Measurements from ENCODE around the gene TDRD1.
"Not testable (repeated sequence)": the region's sequence is repeated elsewhere in the genome, so short reads cannot be mapped to it uniquely, and the experiment has no call there.

The TDRD1 gene, protein sequence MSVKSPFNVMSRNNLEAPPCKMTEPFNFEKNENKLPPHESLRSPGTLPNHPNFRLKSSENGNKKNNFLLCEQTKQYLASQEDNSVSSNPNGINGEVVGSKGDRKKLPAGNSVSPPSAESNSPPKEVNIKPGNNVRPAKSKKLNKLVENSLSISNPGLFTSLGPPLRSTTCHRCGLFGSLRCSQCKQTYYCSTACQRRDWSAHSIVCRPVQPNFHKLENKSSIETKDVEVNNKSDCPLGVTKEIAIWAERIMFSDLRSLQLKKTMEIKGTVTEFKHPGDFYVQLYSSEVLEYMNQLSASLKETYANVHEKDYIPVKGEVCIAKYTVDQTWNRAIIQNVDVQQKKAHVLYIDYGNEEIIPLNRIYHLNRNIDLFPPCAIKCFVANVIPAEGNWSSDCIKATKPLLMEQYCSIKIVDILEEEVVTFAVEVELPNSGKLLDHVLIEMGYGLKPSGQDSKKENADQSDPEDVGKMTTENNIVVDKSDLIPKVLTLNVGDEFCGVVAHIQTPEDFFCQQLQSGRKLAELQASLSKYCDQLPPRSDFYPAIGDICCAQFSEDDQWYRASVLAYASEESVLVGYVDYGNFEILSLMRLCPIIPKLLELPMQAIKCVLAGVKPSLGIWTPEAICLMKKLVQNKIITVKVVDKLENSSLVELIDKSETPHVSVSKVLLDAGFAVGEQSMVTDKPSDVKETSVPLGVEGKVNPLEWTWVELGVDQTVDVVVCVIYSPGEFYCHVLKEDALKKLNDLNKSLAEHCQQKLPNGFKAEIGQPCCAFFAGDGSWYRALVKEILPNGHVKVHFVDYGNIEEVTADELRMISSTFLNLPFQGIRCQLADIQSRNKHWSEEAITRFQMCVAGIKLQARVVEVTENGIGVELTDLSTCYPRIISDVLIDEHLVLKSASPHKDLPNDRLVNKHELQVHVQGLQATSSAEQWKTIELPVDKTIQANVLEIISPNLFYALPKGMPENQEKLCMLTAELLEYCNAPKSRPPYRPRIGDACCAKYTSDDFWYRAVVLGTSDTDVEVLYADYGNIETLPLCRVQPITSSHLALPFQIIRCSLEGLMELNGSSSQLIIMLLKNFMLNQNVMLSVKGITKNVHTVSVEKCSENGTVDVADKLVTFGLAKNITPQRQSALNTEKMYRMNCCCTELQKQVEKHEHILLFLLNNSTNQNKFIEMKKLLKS

DNA sequence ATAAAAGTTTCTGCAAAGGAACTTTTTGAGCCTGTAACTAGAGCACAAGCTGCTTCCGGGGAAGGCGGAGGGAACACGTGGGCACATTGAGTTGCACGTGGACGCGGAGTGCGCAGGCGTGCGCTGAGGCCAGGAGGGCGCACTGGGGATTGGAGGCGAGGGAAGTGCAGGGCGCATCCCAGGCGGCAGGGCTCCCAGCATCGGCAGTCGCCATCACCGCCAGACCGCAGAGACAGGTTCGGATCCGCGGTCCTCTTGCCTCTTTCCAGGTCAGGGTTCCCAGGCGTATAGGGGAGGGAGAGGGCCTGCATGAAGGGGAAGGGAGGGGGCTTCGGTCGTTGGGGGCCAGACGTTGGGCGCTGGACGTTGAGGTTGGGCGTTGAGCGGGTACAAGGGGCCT lies at the start of gene TDRD1:
TSS of gene TDRD1 (plus strand) at position 206 of the 400 bp plus-strand sequence. CDS start 8,479 bp downstream, outside the sequence.
- no peaks in the 10 kb centered on the region for H3K36me3 Mint-ChIP-seq (ENCODE audit: low read depth)
- no peak within 1 kb of the TSS for H3K27ac Mint-ChIP-seq
- H3K9me3 Mint-ChIP-seq, result no peaks in the 10 kb centered on the region
- no peak within 1 kb of the TSS for H3K4me3 Mint-ChIP-seq
- peaks cover 11% of the 10 kb centered on the region for H3K4me1 Mint-ChIP-seq (ENCODE audit: low read depth)
- no peaks in the 10 kb centered on the region for H3K27me3 Mint-ChIP-seq

DNA sequence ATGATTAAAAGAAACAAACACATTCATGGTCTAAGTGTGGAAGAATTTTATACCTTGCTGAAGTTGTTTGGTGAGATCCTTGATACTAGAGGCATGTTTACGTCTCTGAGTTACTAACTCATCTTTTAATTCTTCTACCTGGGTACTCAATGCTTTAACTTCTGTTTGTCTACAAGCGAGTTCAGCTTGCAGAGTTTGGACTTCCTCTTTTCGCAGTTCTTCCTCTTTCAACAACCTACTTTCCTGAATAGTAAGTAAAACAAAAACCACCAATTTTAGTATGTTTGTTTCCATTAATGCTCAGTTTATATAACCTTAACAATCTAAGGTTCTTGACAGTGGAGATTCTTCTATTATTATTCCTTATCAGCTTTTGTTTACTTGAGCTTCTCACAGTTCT lies 48.1 kb upstream of the TDRD1 start:
- H3K36me3 Mint-ChIP-seq (ENCODE audit: low read depth), result peaks cover 60% of the 10 kb centered on the region
- H3K27me3 Mint-ChIP-seq, result no peaks in the 10 kb centered on the region

DNA sequence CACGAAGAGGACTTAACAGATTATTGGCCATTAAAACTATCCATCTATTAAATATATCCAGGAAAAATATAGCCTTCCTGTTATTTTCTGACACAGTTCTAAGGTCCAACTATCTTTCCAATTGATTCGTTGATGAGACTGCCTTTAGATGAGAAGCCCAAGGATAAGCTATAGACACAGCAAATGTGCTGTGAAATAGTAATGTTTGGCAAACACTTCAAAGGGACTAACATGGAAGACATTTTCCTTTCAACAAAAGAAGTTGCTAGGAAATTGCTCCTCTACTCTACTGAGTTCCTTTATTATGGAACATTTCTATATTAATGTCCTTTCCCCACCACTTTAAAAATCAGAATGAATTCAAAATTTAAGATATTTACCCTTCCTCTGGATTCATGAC lies 43.7 kb upstream of the TDRD1 start:
- Mint-ChIP-seq H3K27ac (no peak overlapping the region), H3K9me3 (no peaks in the 10 kb centered on the region), H3K36me3 (ENCODE audit: low read depth) (peaks cover 57% of the 10 kb centered on the region), H3K4me1 (ENCODE audit: low read depth) (no peaks in the 10 kb centered on the region), H3K27me3 (no peaks in the 10 kb centered on the region), H3K4me3 (no peak overlapping the region)

More for the DNA sequence above, 48.1 kb upstream of the TDRD1 start:
- Mint-ChIP-seq H3K4me3 (no peak overlapping the region), H3K4me1 (ENCODE audit: low read depth) (no peaks in the 10 kb centered on the region), H3K27ac (no peak overlapping the region), H3K9me3 (no peaks in the 10 kb centered on the region)

DNA sequence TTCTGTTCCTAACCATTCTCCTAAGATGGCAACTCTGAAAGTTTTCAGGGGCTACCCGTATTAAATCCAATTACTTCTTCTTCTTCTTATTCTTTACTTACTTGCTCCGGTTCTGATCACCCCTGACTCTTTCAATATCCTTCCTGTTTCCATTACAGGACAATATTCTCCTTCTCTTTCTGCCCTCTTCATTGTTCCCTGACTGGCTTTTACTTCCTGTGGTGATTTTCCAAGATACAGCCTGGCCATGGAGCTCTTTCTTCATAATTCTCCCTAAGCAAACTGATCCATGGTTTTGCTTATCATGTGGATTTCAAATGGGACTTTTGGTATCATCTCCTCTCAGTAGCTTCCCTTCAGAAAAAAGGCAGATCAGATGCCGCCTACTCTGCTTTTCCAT lies 40.6 kb upstream of the TDRD1 start:
- no peaks in the 10 kb centered on the region for H3K9me3 Mint-ChIP-seq
- no peak overlapping the region for H3K27ac Mint-ChIP-seq
- H3K36me3 Mint-ChIP-seq (ENCODE audit: low read depth), result peaks cover 54% of the 10 kb centered on the region
- H3K4me1 Mint-ChIP-seq (ENCODE audit: low read depth), result no peaks in the 10 kb centered on the region
- no peaks in the 10 kb centered on the region for H3K27me3 Mint-ChIP-seq
- no peak overlapping the region for H3K4me3 Mint-ChIP-seq

DNA sequence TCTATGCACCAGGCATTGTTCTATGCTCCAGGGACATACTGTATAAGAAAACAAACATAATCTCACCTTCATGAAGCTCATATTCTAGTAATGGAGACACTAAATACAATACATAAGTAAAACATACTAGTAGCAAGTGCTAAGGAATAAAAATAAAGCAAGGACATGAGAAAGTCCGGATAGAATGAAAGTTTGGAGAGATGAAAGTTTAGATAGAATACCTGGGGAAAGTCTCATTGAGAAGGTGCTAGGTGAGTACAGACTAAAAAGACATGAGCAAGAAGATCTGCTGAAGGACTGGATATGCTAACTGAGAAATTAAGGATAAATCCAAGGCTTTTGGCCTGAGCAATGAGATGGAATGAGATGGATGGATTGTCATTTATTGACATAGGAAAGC lies 39.1 kb upstream of the TDRD1 start:
- no peaks in the 10 kb centered on the region for H3K9me3 Mint-ChIP-seq
- no peak overlapping the region for H3K27ac Mint-ChIP-seq
- no peaks in the 10 kb centered on the region for H3K27me3 Mint-ChIP-seq
- H3K36me3 Mint-ChIP-seq (ENCODE audit: low read depth), result peaks cover 49% of the 10 kb centered on the region
- no peak overlapping the region for H3K4me3 Mint-ChIP-seq
- no peaks in the 10 kb centered on the region for H3K4me1 Mint-ChIP-seq (ENCODE audit: low read depth)

DNA sequence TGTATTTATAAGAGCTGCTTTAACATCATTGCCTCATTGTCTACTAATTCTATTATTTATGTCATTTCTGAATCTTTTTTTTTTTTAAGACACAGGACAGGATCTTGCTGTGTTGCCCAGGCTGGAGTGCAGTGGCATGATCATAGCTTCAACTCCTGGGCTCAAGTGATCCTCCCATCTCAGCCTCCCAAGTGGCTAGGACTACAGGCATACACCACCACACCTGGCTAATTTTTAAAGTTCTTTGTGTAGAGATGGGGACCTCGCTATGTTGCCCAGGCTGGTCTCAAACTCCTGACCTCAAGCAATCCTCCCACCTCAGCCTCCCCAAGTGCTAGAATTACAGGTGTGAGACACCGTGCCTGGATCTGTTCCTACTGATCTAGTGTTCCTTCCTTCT lies 38.3 kb upstream of the TDRD1 start:
- H3K4me3 Mint-ChIP-seq; H3K27ac Mint-ChIP-seq; H3K9me3 Mint-ChIP-seq; H3K4me1 Mint-ChIP-seq (ENCODE audit: low read depth); H3K27me3 Mint-ChIP-seq: not testable (repeated sequence)
- H3K36me3 Mint-ChIP-seq (ENCODE audit: low read depth), result peaks cover 54% of the 10 kb centered on the region

DNA sequence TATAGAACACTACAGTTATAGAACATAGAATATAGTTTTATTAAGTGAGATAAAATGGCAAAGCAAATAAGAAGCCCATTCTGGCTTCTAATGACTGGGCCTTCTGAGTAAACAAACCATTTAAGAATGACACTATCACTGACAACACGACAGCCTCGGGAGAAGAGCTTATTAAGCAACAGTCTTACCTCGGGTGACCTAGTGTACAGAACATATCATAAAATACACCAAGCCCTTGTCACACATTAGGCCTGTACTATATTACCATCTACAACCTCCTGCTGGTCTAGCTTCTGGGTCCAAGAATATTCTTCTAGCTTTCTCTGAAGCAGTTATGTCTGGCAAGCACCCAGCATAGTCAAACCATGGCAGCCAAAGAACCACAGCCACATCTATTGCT lies 37.1 kb upstream of the TDRD1 start:
- Mint-ChIP-seq H3K36me3 (ENCODE audit: low read depth) (peaks cover 47% of the 10 kb centered on the region), H3K9me3 (no peaks in the 10 kb centered on the region)

DNA sequence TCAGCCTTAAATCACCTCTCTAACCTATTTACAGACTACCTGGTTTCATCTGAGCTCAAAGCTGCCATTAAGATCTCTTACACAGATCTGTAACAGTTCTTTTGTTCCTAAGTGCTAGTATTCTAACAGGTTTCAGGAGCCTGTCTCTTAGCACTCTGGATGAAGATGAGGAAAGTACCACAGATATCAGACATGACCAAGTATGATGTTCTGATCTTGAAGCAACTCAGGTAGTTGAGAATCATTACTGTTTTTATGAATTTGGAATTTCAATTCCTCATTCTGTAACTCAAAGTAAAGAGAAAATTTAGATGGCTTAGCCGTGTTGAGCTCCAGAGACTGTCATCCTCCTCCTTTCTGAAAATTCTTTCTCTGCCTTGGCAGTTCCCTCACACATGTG lies 36.0 kb upstream of the TDRD1 start:
- no peaks in the 10 kb centered on the region for H3K9me3 Mint-ChIP-seq
- H3K4me1 Mint-ChIP-seq (ENCODE audit: low read depth), result no peaks in the 10 kb centered on the region
- peaks cover 56% of the 10 kb centered on the region for H3K36me3 Mint-ChIP-seq (ENCODE audit: low read depth)
- H3K4me3 Mint-ChIP-seq, result no peak overlapping the region
- no peaks in the 10 kb centered on the region for H3K27me3 Mint-ChIP-seq
- H3K27ac Mint-ChIP-seq, result no peak overlapping the region

More for the DNA sequence above, 37.1 kb upstream of the TDRD1 start:
- H3K4me1 Mint-ChIP-seq (ENCODE audit: low read depth), result no peaks in the 10 kb centered on the region
- H3K27me3 Mint-ChIP-seq, result no peaks in the 10 kb centered on the region
- H3K4me3 Mint-ChIP-seq, result no peak overlapping the region
- H3K27ac Mint-ChIP-seq, result no peak overlapping the region

DNA sequence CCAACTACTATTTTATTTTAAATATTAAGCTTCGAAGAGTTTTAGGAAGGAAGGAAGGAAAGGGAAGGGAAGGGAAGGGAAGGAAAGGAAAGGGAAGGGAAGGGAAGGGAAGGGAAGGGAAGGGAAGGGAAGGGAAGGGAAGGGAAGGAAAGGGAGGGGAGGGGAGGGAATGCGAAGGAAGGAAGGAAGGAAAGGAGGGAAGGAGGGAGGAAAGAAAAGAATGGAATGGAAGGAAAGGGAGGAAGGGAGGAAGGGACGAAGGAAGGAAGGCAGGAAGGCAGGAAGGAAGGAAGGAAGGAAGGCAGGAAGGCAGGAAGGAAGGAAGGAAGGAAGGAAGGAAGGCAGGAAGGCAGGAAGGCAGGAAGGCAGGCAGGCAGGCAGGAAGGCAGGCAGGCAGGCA lies 29.7 kb upstream of the TDRD1 start:
- not testable (repeated sequence) for H3K4me3 Mint-ChIP-seq; H3K27me3 Mint-ChIP-seq; H3K4me1 Mint-ChIP-seq (ENCODE audit: low read depth); H3K27ac Mint-ChIP-seq; H3K9me3 Mint-ChIP-seq
- H3K36me3 Mint-ChIP-seq (ENCODE audit: low read depth), result peaks cover 60% of the 10 kb centered on the region

DNA sequence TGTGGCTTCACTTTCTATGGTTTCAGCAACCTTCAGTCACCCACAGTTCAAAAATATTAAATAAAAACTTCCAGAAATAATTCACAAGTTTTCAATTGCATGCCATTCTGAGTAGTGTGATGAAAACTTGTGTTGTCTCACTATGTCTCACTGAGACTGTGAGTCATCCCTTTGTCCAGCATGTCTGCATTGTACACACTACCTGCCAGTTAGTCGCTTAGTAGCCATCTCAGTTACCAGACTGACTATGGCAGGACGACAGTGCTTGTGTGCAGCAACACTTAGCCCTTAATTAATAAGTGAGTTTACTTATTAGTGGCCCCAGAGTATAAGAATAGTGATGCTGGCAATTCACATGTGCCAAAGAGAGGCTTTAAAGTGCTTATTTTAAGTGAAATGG lies 27.7 kb upstream of the TDRD1 start:
- Mint-ChIP-seq H3K4me3 (no peak overlapping the region), H3K27ac (no peak overlapping the region), H3K9me3 (no peaks in the 10 kb centered on the region)

DNA sequence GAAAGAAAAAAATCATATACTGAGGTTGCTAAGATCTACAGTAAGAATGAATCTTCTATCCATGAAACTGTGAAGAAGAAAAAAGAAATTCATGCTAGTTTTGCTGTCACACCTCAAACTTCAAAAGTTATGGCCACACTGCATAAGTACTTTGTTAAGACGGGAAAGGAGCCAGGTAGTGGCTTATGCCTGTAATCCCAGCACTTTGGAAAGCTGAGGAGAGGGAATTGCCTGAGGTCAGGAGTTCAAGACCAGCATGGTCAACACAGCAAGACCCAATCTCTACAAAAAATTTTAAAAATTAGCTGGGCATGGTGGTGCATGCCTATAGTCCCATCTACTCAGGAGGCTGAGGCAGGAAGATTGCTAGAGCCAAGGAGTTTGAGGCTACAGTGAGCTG lies 27.3 kb upstream of the TDRD1 start:
- no peak overlapping the region for H3K27ac Mint-ChIP-seq
- no peaks in the 10 kb centered on the region for H3K27me3 Mint-ChIP-seq
- no peak overlapping the region for H3K4me3 Mint-ChIP-seq
- peaks cover 57% of the 10 kb centered on the region for H3K36me3 Mint-ChIP-seq (ENCODE audit: low read depth)
- H3K9me3 Mint-ChIP-seq, result no peaks in the 10 kb centered on the region
- H3K4me1 Mint-ChIP-seq (ENCODE audit: low read depth), result peaks cover 9% of the 10 kb centered on the region

More for the DNA sequence above, 27.7 kb upstream of the TDRD1 start:
- peaks cover 53% of the 10 kb centered on the region for H3K36me3 Mint-ChIP-seq (ENCODE audit: low read depth)
- peaks cover 9% of the 10 kb centered on the region for H3K4me1 Mint-ChIP-seq (ENCODE audit: low read depth)
- no peaks in the 10 kb centered on the region for H3K27me3 Mint-ChIP-seq

DNA sequence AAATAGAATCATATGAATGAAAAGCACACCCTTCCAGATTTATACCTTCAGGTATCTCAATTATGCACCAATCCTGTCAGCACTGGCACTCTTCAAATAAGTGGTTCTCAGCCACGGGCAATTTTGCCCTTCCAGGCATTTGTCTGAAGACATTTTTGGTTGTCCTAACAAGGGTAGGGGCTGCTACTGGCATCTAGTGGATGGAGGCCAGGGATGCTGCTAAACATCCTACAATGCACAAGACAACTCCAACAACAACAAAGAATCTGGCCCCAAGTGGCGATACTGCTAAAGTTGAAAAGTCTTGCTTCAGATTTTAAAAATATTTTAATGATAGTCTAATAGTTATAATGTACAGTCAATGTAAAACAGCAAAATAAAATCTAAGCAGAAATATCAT lies 21.2 kb upstream of the TDRD1 start:
- no peak overlapping the region for H3K4me3 Mint-ChIP-seq
- H3K36me3 Mint-ChIP-seq (ENCODE audit: low read depth), result peaks cover 37% of the 10 kb centered on the region
- H3K4me1 Mint-ChIP-seq (ENCODE audit: low read depth), result peaks cover 18% of the 10 kb centered on the region
- H3K27ac Mint-ChIP-seq, result no peak overlapping the region
- no peaks in the 10 kb centered on the region for H3K9me3 Mint-ChIP-seq
- H3K27me3 Mint-ChIP-seq, result no peaks in the 10 kb centered on the region

DNA sequence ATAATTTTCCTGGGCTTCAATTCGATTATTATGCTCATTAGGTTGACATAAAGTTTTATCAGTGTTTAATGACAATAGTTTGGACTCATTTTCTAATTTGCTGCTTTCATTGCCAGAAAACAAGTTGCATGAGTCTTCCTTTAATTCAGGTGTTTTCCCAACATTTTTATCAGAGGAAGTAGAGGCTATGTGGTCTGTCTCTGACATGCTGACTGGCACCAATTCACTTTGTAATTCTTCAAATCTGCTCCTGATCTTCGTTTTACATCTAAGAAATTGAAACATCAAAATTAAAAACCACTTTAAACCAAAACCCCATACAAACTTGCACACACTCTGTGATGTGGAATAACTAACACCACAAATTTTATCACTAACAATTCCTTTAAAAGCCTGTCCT lies 16.1 kb upstream of the TDRD1 start:
- peaks cover 43% of the 10 kb centered on the region for H3K36me3 Mint-ChIP-seq (ENCODE audit: low read depth)
- H3K27ac Mint-ChIP-seq, result peak overlapping the region; percentile 9
- H3K27me3 Mint-ChIP-seq, result no peaks in the 10 kb centered on the region
- peaks cover 41% of the 10 kb centered on the region for H3K4me1 Mint-ChIP-seq (ENCODE audit: low read depth)
- no peak overlapping the region for H3K4me3 Mint-ChIP-seq
- no peaks in the 10 kb centered on the region for H3K9me3 Mint-ChIP-seq

DNA sequence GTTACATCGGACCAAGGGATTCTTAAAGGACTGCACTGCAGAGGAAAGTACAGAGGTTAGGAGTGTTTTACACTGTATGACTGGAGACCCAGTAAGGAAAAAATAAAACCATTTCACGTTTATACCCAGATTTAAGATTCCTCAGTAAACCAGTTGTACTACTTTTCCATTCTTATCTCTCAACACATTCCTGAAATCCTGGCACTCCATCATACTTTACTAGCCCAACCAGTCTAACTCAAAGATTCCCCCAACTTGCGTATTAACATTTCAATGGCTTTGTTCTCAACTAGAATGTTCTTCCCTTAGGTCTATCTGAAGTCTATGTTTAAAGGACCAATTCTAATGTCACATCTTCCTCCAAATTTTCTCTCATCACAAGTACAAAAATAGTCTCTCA lies 13.1 kb upstream of the TDRD1 start:
- H3K36me3 Mint-ChIP-seq (ENCODE audit: low read depth), result peaks cover 51% of the 10 kb centered on the region
- H3K9me3 Mint-ChIP-seq, result peaks cover 7% of the 10 kb centered on the region
- H3K27me3 Mint-ChIP-seq, result no peaks in the 10 kb centered on the region
- no peak overlapping the region for H3K4me3 Mint-ChIP-seq
- H3K4me1 Mint-ChIP-seq (ENCODE audit: low read depth), result peaks cover 55% of the 10 kb centered on the region
- no peak overlapping the region for H3K27ac Mint-ChIP-seq

DNA sequence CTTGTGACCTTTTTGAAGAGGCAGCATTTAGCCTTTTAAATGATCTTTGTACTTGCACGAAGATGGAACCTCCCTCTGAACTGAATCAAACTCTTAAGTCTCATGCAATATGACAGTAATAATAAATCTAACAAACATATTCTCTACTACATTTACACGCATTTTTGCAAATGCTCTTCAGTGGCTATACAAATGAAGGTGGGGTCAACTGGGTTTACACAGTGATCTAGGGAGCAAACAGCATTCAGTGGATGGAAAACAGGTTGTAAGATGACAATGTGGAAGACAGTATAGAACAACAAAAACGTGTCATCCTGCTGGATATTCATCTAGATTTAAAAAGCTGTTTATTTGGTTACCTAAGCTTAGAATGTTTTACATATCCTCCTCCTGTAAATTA lies 12.7 kb upstream of the TDRD1 start:
- H3K4me3 Mint-ChIP-seq, result no peak overlapping the region
- peaks cover 54% of the 10 kb centered on the region for H3K4me1 Mint-ChIP-seq (ENCODE audit: low read depth)
- no peaks in the 10 kb centered on the region for H3K27me3 Mint-ChIP-seq
- no peak overlapping the region for H3K27ac Mint-ChIP-seq
- H3K36me3 Mint-ChIP-seq (ENCODE audit: low read depth), result peaks cover 46% of the 10 kb centered on the region
- peaks cover 7% of the 10 kb centered on the region for H3K9me3 Mint-ChIP-seq
